H9 (cell line): ENCODE results near the gene CCNF. TPM values are rescaled to one million over a fixed set of nuclear protein-coding genes. Genes with fewer than 3 reads are reported as not detected.
A peak's percentile ranks its signal among the peaks of the same experiment; 100 is the strongest.

Source experiments
- DNase-seq: peaks from one replicate; pipeline ENCODE4 v3.0.0-alpha.2; 2017
- H2AFZ ChIP-seq: one replicate; pipeline ENCODE4 v1.6.1; 2013; ENCODE audit warnings: mild to moderate bottlenecking, low read length, control low read depth, moderate library complexity
- H2AK5ac ChIP-seq: 2 replicates; pipeline ENCODE4 v1.6.1; 2013; ENCODE audit warnings: low read length, control low read depth, mixed read lengths; ENCODE audit not compliant: insufficient read length
- H2BK120ac ChIP-seq: one replicate; pipeline ENCODE4 v1.6.1; 2013; ENCODE audit warnings: low read depth, mild to moderate bottlenecking, low read length, control low read depth, inconsistent platforms; ENCODE audit not compliant: poor library complexity, severe bottlenecking
- H2BK12ac ChIP-seq: 2 replicates; pipeline ENCODE4 v1.6.1; 2013; ENCODE audit warnings: low read length, control low read depth, mixed read lengths, low read depth; ENCODE audit not compliant: insufficient read length
- H2BK15ac ChIP-seq: 2 replicates; pipeline ENCODE4 v1.6.1; 2013; ENCODE audit warnings: low read depth, low read length, control low read depth
- H2BK20ac ChIP-seq: one replicate; pipeline ENCODE4 v1.6.1; 2013; ENCODE audit warnings: low read depth, mild to moderate bottlenecking, low read length, control low read depth, inconsistent platforms; ENCODE audit not compliant: poor library complexity, severe bottlenecking
- H2BK5ac ChIP-seq: 2 replicates; pipeline ENCODE4 v1.6.1; 2013; ENCODE audit warnings: low read length, control low read depth, mixed read lengths; ENCODE audit not compliant: insufficient read length
- H3K14ac ChIP-seq: 2 replicates; pipeline ENCODE4 v1.6.1; 2013; ENCODE audit warnings: low read length, control low read depth; ENCODE audit not compliant: insufficient read depth
- H3K18ac ChIP-seq: 2 replicates; pipeline ENCODE4 v1.6.1; 2013; ENCODE audit warnings: low read depth, mild to moderate bottlenecking, mixed read lengths, low read length, control low read depth; ENCODE audit not compliant: insufficient read length
- H3K23ac ChIP-seq: 2 replicates; pipeline ENCODE4 v1.6.1; 2013; ENCODE audit warnings: low read length, control low read depth, mixed read lengths, low read depth; ENCODE audit not compliant: insufficient read length
- H3K23me2 ChIP-seq: 2 replicates; pipeline ENCODE4 v1.6.1; 2013; ENCODE audit warnings: low read depth, mild to moderate bottlenecking, mixed read lengths, low read length, control low read depth; ENCODE audit not compliant: insufficient read length, poor library complexity, severe bottlenecking
- H3K27ac ChIP-seq: 2 replicates; pipeline ENCODE4 v1.5.1; 2013; ENCODE audit warnings: low read length, control low read depth, mixed read lengths, low read depth; ENCODE audit not compliant: insufficient read length
- H3K27me3 ChIP-seq: 2 replicates; pipeline ENCODE4 v1.6.1; 2013; ENCODE audit warnings: low read length, control low read depth, inconsistent platforms; ENCODE audit not compliant: insufficient read depth
- H3K4ac ChIP-seq: 2 replicates; pipeline ENCODE4 v1.6.1; 2013; ENCODE audit warnings: low read depth, mild to moderate bottlenecking, control low read depth, inconsistent platforms, low read length, moderate library complexity
- H3K4me1 ChIP-seq: 2 replicates; pipeline ENCODE4 v1.6.1; 2013; ENCODE audit warnings: low read length, control low read depth, inconsistent platforms; ENCODE audit not compliant: insufficient read depth
- H3K4me2 ChIP-seq: 2 replicates; pipeline ENCODE4 v1.6.1; 2013; ENCODE audit warnings: low read length, control low read depth, mixed read lengths; ENCODE audit not compliant: insufficient read length, insufficient read depth
- H3K56ac ChIP-seq: 2 replicates; pipeline ENCODE4 v1.6.1; 2013; ENCODE audit warnings: low read depth, mild to moderate bottlenecking, mixed read lengths, low read length, control low read depth; ENCODE audit not compliant: insufficient read length
- H3K79me1 ChIP-seq: 2 replicates; pipeline ENCODE4 v1.6.1; 2013; ENCODE audit warnings: low read depth, mild to moderate bottlenecking, moderate library complexity, low read length, control low read depth, inconsistent platforms; ENCODE audit not compliant: insufficient read depth, poor library complexity, severe bottlenecking
- H3K79me2 ChIP-seq: 2 replicates; pipeline ENCODE4 v1.6.1; 2013; ENCODE audit warnings: low read length, control low read depth, inconsistent platforms; ENCODE audit not compliant: insufficient read depth
- H3K9ac ChIP-seq: 2 replicates; pipeline ENCODE4 v1.6.1; 2013; ENCODE audit warnings: low read length, control low read depth, mixed read lengths; ENCODE audit not compliant: insufficient read length; ENCODE audit errors: extremely low read depth
- H3K9me3 ChIP-seq: one replicate; pipeline ENCODE4 v1.6.1; 2013; ENCODE audit warnings: low read depth, low read length, inconsistent platforms; ENCODE audit not compliant: control insufficient read depth
- H3T11ph ChIP-seq: one replicate; pipeline ENCODE4 v1.6.1; 2013; ENCODE audit warnings: mild to moderate bottlenecking, low read length, control low read depth, inconsistent platforms
- H4K20me1 ChIP-seq: one replicate; pipeline ENCODE4 v1.6.1; 2013; ENCODE audit not compliant: control insufficient read depth, insufficient read length, insufficient read depth
- H4K5ac ChIP-seq: 2 replicates; pipeline ENCODE4 v1.6.1; 2013; ENCODE audit warnings: low read depth, mild to moderate bottlenecking, mixed read lengths, low read length, control low read depth; ENCODE audit not compliant: insufficient read length
- H4K8ac ChIP-seq: replicated peaks from 2 replicates; pipeline ENCODE4 v1.6.1; 2013; ENCODE audit warnings: low read length, control low read depth, mixed read lengths, low read depth; ENCODE audit not compliant: insufficient read length
- H4K91ac ChIP-seq: 2 replicates; pipeline ENCODE4 v1.6.1; 2013; ENCODE audit warnings: low read depth, mild to moderate bottlenecking, moderate library complexity, mixed read lengths, low read length, control low read depth; ENCODE audit not compliant: insufficient read length
- H3K27ac Mint-ChIP-seq, 3 experiments: 2 replicates in 2 of 3; 3 replicates in 1 of 3; pipeline ENCODE4 v1.8.0; 2020 to 2021; ENCODE audit warnings: mixed read lengths in 3 of 3, mild to moderate bottlenecking in 1 of 3, moderate library complexity in 1 of 3
- H3K27me3 Mint-ChIP-seq: 2 replicates; pipeline ENCODE4 v1.8.0; 2021; ENCODE audit warnings: low read depth, mild to moderate bottlenecking, moderate library complexity, mixed read lengths
- H3K36me3 Mint-ChIP-seq, 3 experiments: 2 replicates in 2 of 3; 3 replicates in 1 of 3; pipeline ENCODE4 v1.8.0; 2020 to 2021; ENCODE audit warnings: low read depth in 3 of 3, mixed read lengths in 3 of 3; ENCODE audit not compliant: insufficient read depth in 1 of 3
- H3K4me1 Mint-ChIP-seq, 2 experiments: 2 replicates each; pipeline ENCODE4 v1.8.0; 2020; ENCODE audit warnings: mixed read lengths in 2 of 2
- H3K4me3 Mint-ChIP-seq, 2 experiments: 2 replicates in 1 of 2; 3 replicates in 1 of 2; pipeline ENCODE4 v1.8.0; 2020 to 2021; ENCODE audit warnings: mild to moderate bottlenecking in 2 of 2, mixed read lengths in 2 of 2, moderate library complexity in 1 of 2
- H3K9me3 Mint-ChIP-seq, 2 experiments: 2 replicates in 1 of 2; 3 replicates in 1 of 2; pipeline ENCODE4 v1.8.0; 2020; ENCODE audit warnings: mild to moderate bottlenecking in 2 of 2, mixed read lengths in 2 of 2, moderate library complexity in 1 of 2
- WGBS: extraction: QIAGEN DNeasy Blood & Tissue Kit; methylation state at CpG from one replicate; pipeline ENCODE4 v1.1.7; 2013; ENCODE audit warnings: missing lambda C conversion rate, low lambda C conversion rate, mixed read lengths; ENCODE audit not compliant: insufficient read length; ENCODE audit errors: extremely low coverage; 5-methylcytosine and 5-hydroxymethylcytosine counted together
- total RNA-seq: library from RNA; stranded (reverse); gene quantifications from 2 replicates; pipeline ENCODE4 v1.2.1, GENCODE V29; 2021
- TF ChIP-seq, protein P1 (sequence below): fragments of 200-600 bp; sonication (generic); conservative IDR thresholded peaks from 3 replicates; pipeline ENCODE4 v1.8.0; 2021; ENCODE audit warnings: antibody characterized with exemption, mild to moderate bottlenecking

Gene CCNF
- total RNA-seq, 1 experiment from 2014 or later = 61.6 TPM

DNA sequence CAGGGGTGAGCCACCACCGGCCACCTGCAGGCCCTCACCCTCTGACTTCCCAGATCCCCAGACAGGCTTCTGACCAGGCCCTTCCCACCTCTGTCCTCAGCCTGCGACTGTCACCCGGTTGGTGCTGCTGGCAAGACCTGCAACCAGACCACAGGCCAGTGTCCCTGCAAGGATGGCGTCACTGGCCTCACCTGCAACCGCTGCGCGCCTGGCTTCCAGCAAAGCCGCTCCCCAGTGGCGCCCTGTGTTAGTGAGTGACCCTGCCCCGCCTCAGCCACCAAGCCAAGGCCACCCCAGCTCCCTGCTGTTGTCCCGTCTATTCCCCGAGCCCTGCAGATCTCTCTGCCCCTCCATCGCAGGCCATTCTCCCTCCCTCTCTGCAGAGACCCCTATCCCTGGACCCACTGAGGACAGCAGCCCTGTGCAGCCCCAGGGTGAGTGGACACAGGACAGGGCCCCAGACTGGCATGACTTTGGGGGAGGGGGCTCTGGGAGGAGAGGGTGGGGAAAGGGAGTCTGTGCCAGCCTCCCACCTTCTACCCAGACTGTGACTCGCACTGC, 43.7 kb downstream of the CCNF start:
- no peak overlapping the region for H3K56ac ChIP-seq
- H3K36me3 Mint-ChIP-seq = no peaks in the 10 kb centered on the region; a peak in 1 of 7 replicates
- no peak overlapping the region for H3K4me2 ChIP-seq
- H4K5ac ChIP-seq = no peak overlapping the region
- no peak overlapping the region for H3K18ac ChIP-seq
- no peak overlapping the region for H2BK12ac ChIP-seq
- H3K79me1 ChIP-seq = no peaks in the 10 kb centered on the region
- peaks cover 23 to 28% of the 10 kb centered on the region in 2 experiments for H3K4me1 Mint-ChIP-seq
- H3K23ac ChIP-seq = no peak overlapping the region
- peaks cover 52% of the 10 kb centered on the region for H3K27me3 Mint-ChIP-seq
- no peaks in the 10 kb centered on the region for H3K4me1 ChIP-seq
- TF ChIP-seq, protein P1, sequence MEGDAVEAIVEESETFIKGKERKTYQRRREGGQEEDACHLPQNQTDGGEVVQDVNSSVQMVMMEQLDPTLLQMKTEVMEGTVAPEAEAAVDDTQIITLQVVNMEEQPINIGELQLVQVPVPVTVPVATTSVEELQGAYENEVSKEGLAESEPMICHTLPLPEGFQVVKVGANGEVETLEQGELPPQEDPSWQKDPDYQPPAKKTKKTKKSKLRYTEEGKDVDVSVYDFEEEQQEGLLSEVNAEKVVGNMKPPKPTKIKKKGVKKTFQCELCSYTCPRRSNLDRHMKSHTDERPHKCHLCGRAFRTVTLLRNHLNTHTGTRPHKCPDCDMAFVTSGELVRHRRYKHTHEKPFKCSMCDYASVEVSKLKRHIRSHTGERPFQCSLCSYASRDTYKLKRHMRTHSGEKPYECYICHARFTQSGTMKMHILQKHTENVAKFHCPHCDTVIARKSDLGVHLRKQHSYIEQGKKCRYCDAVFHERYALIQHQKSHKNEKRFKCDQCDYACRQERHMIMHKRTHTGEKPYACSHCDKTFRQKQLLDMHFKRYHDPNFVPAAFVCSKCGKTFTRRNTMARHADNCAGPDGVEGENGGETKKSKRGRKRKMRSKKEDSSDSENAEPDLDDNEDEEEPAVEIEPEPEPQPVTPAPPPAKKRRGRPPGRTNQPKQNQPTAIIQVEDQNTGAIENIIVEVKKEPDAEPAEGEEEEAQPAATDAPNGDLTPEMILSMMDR = no peak
- peaks cover 18% of the 10 kb centered on the region; the same call in 1 of the 2 replicates for H3K27me3 ChIP-seq
- H4K20me1 ChIP-seq = no peaks in the 10 kb centered on the region
- H2BK120ac ChIP-seq = no peak overlapping the region
- no peaks in the 10 kb centered on the region for H3K9me3 Mint-ChIP-seq
- no peak overlapping the region for H4K91ac ChIP-seq
- no peak overlapping the region for H2BK15ac ChIP-seq
- H2BK20ac ChIP-seq = no peak overlapping the region
- no peak overlapping the region for H2BK5ac ChIP-seq
- H3K4ac ChIP-seq = no peak overlapping the region
- no peak overlapping the region for H3K27ac ChIP-seq
- DNase-seq = no peak
- H2AK5ac ChIP-seq = no peak overlapping the region
- H3K14ac ChIP-seq = no peak overlapping the region
- H3K9me3 ChIP-seq = no peaks in the 10 kb centered on the region
- peaks cover 15% of the 10 kb centered on the region for H3K23me2 ChIP-seq
- H3K79me2 ChIP-seq = no peaks in the 10 kb centered on the region
- H3T11ph ChIP-seq = no peak overlapping the region
- no peak overlapping the region for H3K27ac Mint-ChIP-seq
- peak overlapping the region; percentile 61 to 79 for H3K4me3 Mint-ChIP-seq
- H3K9ac ChIP-seq = no peak overlapping the region
- no peak overlapping the region for H4K8ac ChIP-seq
- WGBS = no CpG with 5 or more reads among the region's 14 CpGs
- H2AFZ ChIP-seq = no peak overlapping the region
